Brain microvascular endothelial cell (primary cell): Measurements from ENCODE around the gene JARID2.

Experiments
- DNase-seq: peaks from one replicate; pipeline ENCODE4 v3.0.0-alpha.2; 2020
- H3K27ac ChIP-seq: fragments of 250-450 bp; sonication (Bioruptor Pico); 2 replicates; pipeline ENCODE4 v1.5.1; 2020; ENCODE audit warnings: mild to moderate bottlenecking, moderate library complexity
- H3K27me3 ChIP-seq: fragments of 250-450 bp; sonication (Bioruptor Pico); replicated peaks from 2 replicates; pipeline ENCODE4 v1.5.1; 2020; ENCODE audit warnings: mild to moderate bottlenecking
- H3K36me3 ChIP-seq: fragments of 250-450 bp; sonication (Bioruptor Pico); replicated peaks from 2 replicates; pipeline ENCODE4 v1.5.1; 2020; ENCODE audit warnings: mild to moderate bottlenecking
- H3K4me3 ChIP-seq: 2 replicates; pipeline ENCODE4 v1.5.1; 2011; ENCODE audit warnings: low read depth, mild to moderate bottlenecking, control low read depth, low read length, moderate library complexity
- in situ Hi-C: cut with HindIII; loops from 2 replicates; pipeline ENCODE4 v1.10.0; 2017; ENCODE audit warnings: low sequenced_read_pairs, low pct_ligation_motif_present
- TF ChIP-seq, protein P1 (sequence below): IDR thresholded peaks from 2 replicates; pipeline ENCODE4 v1.5.1; 2011; ENCODE audit warnings: low read depth, mild to moderate bottlenecking, moderate library complexity, low read length, control low read depth, inconsistent platforms; ENCODE audit errors: missing control alignments

JARID2 gene

GRCh38 chr6:15556711-15557110, 310.8 kb downstream of the JARID2 start:
- H3K27me3 ChIP-seq, result no peaks in the 10 kb centered on the region
- in situ Hi-C loops, result no loop called here
- H3K36me3 ChIP-seq, result no peaks in the 10 kb centered on the region
- DNase-seq, result no peak
- H3K27ac ChIP-seq, result no peak overlapping the region
- TF ChIP-seq, protein P1, sequence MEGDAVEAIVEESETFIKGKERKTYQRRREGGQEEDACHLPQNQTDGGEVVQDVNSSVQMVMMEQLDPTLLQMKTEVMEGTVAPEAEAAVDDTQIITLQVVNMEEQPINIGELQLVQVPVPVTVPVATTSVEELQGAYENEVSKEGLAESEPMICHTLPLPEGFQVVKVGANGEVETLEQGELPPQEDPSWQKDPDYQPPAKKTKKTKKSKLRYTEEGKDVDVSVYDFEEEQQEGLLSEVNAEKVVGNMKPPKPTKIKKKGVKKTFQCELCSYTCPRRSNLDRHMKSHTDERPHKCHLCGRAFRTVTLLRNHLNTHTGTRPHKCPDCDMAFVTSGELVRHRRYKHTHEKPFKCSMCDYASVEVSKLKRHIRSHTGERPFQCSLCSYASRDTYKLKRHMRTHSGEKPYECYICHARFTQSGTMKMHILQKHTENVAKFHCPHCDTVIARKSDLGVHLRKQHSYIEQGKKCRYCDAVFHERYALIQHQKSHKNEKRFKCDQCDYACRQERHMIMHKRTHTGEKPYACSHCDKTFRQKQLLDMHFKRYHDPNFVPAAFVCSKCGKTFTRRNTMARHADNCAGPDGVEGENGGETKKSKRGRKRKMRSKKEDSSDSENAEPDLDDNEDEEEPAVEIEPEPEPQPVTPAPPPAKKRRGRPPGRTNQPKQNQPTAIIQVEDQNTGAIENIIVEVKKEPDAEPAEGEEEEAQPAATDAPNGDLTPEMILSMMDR, result no peak
- no peak overlapping the region for H3K4me3 ChIP-seq

- no peak for DNase-seq
- in situ Hi-C loops, result no loop called here
- Histone ChIP-seq H3K36me3 (no peaks in the 10 kb centered on the region), H3K27ac (no peak overlapping the region), H3K27me3 (no peaks in the 10 kb centered on the region), H3K4me3 (no peak overlapping the region)
- TF ChIP-seq, protein P1, result no peak
Observed at GRCh38 chr6:15557174-15557573, 311.3 kb downstream of the JARID2 start.

- in situ Hi-C loops, result no loop called here
- no peak overlapping the region for H3K27ac ChIP-seq
- TF ChIP-seq, protein P1, result no peak
Observed at GRCh38 chr6:15560713-15561112, 314.8 kb downstream of the JARID2 start.

DNA sequence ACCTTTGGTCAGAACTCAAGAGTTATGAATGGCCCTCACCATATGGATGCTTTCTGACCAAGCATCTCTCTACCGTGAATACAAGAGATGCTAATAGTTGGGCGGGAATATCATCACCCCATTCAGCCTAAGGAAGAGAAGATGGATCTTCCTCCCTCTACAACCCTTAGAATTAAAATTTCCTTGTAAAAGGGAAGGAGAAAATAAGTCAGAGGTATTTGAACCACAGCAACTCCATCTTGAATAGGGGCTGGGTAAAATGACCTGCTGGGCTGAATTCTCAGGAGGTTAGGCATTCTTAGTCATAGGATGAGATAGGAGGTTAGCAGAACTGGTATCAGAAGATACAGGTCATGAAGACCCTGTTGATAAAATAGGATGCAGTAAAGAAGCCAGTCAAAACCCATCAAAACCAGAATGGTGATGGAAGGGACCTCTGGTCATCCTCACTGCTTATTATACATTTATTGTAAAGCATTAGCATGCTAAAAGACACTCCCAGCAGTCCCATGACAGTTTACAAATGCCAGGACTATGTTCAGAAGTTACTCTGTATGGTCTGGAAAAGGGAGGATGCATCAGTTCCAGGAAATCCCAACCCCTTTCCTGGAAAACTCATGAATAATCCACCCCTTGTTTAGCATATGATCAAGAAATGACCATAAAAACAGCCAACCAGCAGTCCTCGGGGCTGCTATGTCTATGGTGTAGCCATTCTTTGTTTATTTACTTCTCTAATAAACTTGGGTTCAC, 315.8 kb downstream of the JARID2 start:
- H3K27ac ChIP-seq, result no peak overlapping the region
- H3K27me3 ChIP-seq, result no peaks in the 10 kb centered on the region
- no peaks in the 10 kb centered on the region for H3K36me3 ChIP-seq
- TF ChIP-seq, protein P1, result no peak
- DNase-seq, result no peak
- H3K4me3 ChIP-seq, result no peak overlapping the region
- in situ Hi-C loops, result no loop called here

More at GRCh38 chr6:15560713-15561112, 314.8 kb downstream of the JARID2 start:
- Histone ChIP-seq H3K4me3 (no peak overlapping the region), H3K36me3 (no peaks in the 10 kb centered on the region), H3K27me3 (no peaks in the 10 kb centered on the region)
- no peak for DNase-seq

DNA sequence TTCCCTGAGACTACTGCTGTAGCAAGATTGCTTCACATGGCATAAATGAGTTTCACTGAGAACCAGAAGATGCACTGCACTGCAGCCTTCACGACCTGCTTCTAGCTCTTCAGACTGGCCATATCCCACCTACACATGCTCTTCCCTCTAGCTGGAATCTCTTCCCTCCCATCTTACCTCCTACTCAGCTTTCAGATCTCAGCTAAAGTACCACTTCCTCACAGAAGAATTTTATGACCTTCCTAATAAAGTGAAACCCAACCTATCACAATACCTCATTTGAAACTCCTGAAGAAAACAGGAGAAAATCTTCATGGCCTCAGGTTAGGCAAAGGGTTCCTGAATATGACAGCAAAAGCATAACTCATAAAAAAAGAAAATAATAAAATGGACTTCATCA, 317.1 kb downstream of the JARID2 start:
- Histone ChIP-seq H3K4me3 (no peak overlapping the region), H3K27ac (no peak overlapping the region), H3K36me3 (no peaks in the 10 kb centered on the region), H3K27me3 (no peaks in the 10 kb centered on the region)
- in situ Hi-C loops, result no loop called here
- no peak for DNase-seq
- TF ChIP-seq, protein P1, result no peak
